ENCODE results near the gene TUBA4B. TPM values are rescaled to one million over a fixed set of nuclear protein-coding genes. Genes with fewer than 3 reads are reported as not detected.

The TUBA4B gene
- total RNA-seq, 4 donors from 2014 or later: not detected

DNA sequence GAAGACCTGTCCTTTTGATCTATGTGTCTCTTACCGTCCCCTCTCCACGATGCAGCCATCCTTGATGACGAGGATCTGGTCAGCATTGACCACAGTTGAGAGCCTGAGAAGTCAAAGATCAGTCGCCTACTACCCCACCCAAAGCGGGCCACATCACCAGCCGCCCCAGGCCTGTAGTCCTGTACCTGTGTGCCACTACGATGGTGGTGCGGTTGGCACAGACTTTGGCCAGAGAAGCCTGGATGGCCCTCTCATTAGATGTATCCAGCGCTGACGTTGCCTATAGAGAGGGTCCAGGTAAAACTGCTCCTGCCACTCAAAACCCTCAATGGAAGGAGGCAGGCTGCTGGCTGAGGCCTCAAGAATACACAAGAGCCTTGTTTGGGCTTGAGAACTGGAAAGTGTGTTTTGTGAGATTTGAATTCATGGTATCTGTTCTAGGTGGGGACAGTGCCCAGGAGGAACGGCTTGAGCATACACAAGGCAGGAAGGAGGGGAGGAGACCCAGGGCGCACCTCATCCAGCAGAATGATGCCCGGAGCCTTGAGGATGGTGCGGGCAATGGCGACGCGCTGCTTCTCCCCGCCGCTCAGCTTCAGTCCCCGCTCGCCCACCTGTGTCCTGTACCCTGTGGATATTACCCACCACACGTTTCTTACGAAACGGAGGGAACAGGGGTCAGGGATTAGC, 42.7 kb upstream of the TUBA4B start:
- WGBS, 2 donors: 94% methylated on average over 20 to 24 of the region's 24 CpGs
- peak overlapping the region in 2 of 3 donors; percentile 15 to 94 for H3K27ac ChIP-seq
- DNase-seq: no peak
- H3K4me3 ChIP-seq (replicated peaks in 1 of 3): no peak overlapping the region
- no peaks in the 10 kb centered on the region for H3K27me3 ChIP-seq
- peaks cover 17 to 27% of the 10 kb centered on the region in 2 donors for H3K4me1 ChIP-seq
- intact Hi-C loops (cut with DNase I): loop anchor here (5.0 kb wide), 1 partner anchor 33 kb away; the partner anchor contains the start of genes CNPPD1 and RETREG2
- TF ChIP-seq, protein P1, sequence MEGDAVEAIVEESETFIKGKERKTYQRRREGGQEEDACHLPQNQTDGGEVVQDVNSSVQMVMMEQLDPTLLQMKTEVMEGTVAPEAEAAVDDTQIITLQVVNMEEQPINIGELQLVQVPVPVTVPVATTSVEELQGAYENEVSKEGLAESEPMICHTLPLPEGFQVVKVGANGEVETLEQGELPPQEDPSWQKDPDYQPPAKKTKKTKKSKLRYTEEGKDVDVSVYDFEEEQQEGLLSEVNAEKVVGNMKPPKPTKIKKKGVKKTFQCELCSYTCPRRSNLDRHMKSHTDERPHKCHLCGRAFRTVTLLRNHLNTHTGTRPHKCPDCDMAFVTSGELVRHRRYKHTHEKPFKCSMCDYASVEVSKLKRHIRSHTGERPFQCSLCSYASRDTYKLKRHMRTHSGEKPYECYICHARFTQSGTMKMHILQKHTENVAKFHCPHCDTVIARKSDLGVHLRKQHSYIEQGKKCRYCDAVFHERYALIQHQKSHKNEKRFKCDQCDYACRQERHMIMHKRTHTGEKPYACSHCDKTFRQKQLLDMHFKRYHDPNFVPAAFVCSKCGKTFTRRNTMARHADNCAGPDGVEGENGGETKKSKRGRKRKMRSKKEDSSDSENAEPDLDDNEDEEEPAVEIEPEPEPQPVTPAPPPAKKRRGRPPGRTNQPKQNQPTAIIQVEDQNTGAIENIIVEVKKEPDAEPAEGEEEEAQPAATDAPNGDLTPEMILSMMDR (IDR thresholded peaks at IDR 0.05): no peak
- no peak for TF ChIP-seq POLR2A (IDR thresholded peaks at IDR 0.05)
- peaks cover 27 to 58% of the 10 kb centered on the region in 2 donors for H3K36me3 ChIP-seq
- no peaks in the 10 kb centered on the region for H3K9me3 ChIP-seq

DNA sequence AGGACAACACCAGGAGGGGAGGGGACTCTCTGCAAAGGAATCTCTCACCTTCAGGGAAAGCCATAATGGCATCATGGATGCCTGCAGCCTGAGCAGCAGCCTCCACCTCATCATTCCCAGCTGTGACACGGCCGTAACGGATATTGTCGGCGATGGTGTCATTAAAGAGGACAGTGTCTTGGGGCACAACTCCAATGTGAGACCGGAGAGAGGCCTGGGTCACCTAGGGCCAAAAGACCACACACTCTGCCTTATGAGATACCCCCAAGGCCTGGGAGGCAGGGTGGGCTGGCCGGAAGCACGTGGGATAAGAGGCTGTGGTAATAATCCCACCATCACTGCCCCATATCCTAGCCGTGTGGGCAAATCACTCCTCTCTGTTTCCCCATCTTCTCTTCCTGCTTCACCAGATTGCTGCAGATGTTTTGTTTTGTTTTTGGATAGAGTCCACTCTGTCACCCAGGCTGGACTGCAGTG, 42.1 kb upstream of the TUBA4B start:
- no peak for DNase-seq
- H3K27ac ChIP-seq: peak overlapping the region in 1 of 3 donors; percentile 94
- no peaks in the 10 kb centered on the region for H3K27me3 ChIP-seq
- TF ChIP-seq, protein P1 (IDR thresholded peaks at IDR 0.05): no peak
- TF ChIP-seq POLR2A (IDR thresholded peaks at IDR 0.05): no peak
- intact Hi-C loops (cut with DNase I): loop anchor here (5.0 kb wide), 1 partner anchor 34 kb away; the partner anchor contains the start of genes CNPPD1 and RETREG2
- peaks cover 27 to 58% of the 10 kb centered on the region in 2 donors for H3K36me3 ChIP-seq
- peaks cover 17 to 26% of the 10 kb centered on the region in 2 donors for H3K4me1 ChIP-seq
- 91 to 93% methylated on average over 9 of the region's 9 CpGs for WGBS, 2 donors
- H3K4me3 ChIP-seq (replicated peaks in 1 of 3): no peak overlapping the region
- H3K9me3 ChIP-seq: no peaks in the 10 kb centered on the region

- TF ChIP-seq, protein P1 (IDR thresholded peaks at IDR 0.05): no peak
- TF ChIP-seq POLR2A (IDR thresholded peaks at IDR 0.05): no peak
- Histone ChIP-seq H3K9me3 (no peaks in the 10 kb centered on the region), H3K27ac (peak overlapping the region in 1 of 3 donors; percentile 0), H3K27me3 (no peaks in the 10 kb centered on the region), H3K36me3 (peaks cover 27 to 58% of the 10 kb centered on the region in 2 donors), H3K4me3 (replicated peaks in 1 of 3) (no peak overlapping the region), H3K4me1 (peaks cover 21 to 26% of the 10 kb centered on the region in 2 donors)
- WGBS, 2 donors: 81 to 88% methylated on average over 8 of the region's 8 CpGs
- intact Hi-C loops (cut with DNase I): loop anchor here (5.0 kb wide), 1 partner anchor 36 kb away; the partner anchor contains the start of genes CNPPD1 and RETREG2
- no peak for DNase-seq
These were observed 40.0 kb upstream of the TUBA4B start for GRCh38 chr2:219213026-219213415.

DNA sequence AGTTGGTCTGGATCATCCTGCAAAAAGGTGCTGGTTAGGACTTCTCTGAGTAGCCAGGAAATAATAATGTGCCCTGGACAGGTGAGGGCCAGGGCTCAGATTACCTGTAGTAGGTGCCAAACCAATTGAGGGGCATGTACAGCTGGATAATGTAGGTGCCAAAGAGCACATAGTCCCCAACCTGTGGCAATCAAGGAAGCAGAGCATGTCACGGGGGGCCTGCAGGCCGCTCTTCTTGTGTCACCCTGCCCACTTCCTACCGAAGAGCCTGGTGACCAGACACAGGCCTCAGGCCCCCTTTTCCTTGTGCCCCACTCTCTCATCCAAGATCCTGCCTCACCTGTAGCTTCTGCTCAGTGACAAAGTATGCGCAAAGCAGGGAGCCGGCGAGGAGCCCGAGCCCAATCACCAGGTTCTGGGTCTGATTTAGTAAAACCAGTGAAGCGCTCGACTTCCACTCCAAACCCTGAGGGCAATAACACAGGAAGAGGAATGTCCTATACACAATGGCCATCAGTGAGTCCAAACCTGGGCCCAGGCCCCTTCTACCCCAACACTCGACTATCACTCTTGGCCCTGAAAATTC, 39.5 kb upstream of the TUBA4B start:
- peak overlapping the region in 1 of 3 donors; percentile 0 for H3K27ac ChIP-seq
- DNase-seq: no peak
- TF ChIP-seq, protein P1 (IDR thresholded peaks at IDR 0.05): no peak
- TF ChIP-seq POLR2A (IDR thresholded peaks at IDR 0.05): no peak
- peaks cover 27 to 54% of the 10 kb centered on the region in 2 donors for H3K36me3 ChIP-seq
- no peaks in the 10 kb centered on the region for H3K9me3 ChIP-seq
- intact Hi-C loops (cut with DNase I): loop anchor here (5.0 kb wide), 1 partner anchor 36 kb away; the partner anchor contains the start of genes CNPPD1 and RETREG2
- H3K4me1 ChIP-seq: peaks cover 19 to 21% of the 10 kb centered on the region in 2 donors
- H3K4me3 ChIP-seq (replicated peaks in 1 of 3): no peak overlapping the region
- H3K27me3 ChIP-seq: no peaks in the 10 kb centered on the region
- 93 to 96% methylated on average over 7 to 10 of the region's 10 CpGs for WGBS, 2 donors
